Parathyroid adenoma (tissue), 2 donors: ENCODE data around the gene ARHGAP15.

Source experiments
- H2AFZ ChIP-seq: fragments of 300-600 bp; sonication (generic); one replicate; pipeline ENCODE4 v1.7.0; 2017; ENCODE audit warnings: antibody characterized with exemption, mild to moderate bottlenecking
- H3K27ac ChIP-seq: fragments of 300-600 bp; sonication (generic); one replicate; pipeline ENCODE4 v1.7.0; 2017
- H3K27me3 ChIP-seq: fragments of 300-600 bp; sonication (generic); one replicate; pipeline ENCODE4 v1.7.0; 2017; ENCODE audit warnings: low read length; ENCODE audit not compliant: control insufficient read depth, insufficient read depth
- H3K36me3 ChIP-seq: fragments of 300-600 bp; sonication (generic); one replicate; pipeline ENCODE4 v1.7.0; 2017; ENCODE audit warnings: low read length; ENCODE audit not compliant: control insufficient read depth, insufficient read depth
- H3K4me1 ChIP-seq: fragments of 300-600 bp; sonication (generic); one replicate; pipeline ENCODE4 v1.7.0; 2017; ENCODE audit warnings: control low read depth
- H3K4me2 ChIP-seq: fragments of 300-600 bp; sonication (generic); one replicate; pipeline ENCODE4 v1.7.0; 2017; ENCODE audit warnings: low read length
- H3K4me3 ChIP-seq: fragments of 300-600 bp; sonication (generic); one replicate; pipeline ENCODE4 v1.7.0; 2017; ENCODE audit warnings: low read depth, low read length
- H3K79me2 ChIP-seq: fragments of 300-600 bp; sonication (generic); one replicate; pipeline ENCODE4 v1.7.0; 2017; ENCODE audit warnings: control low read depth
- H3K9ac ChIP-seq: fragments of 300-600 bp; sonication (generic); one replicate; pipeline ENCODE4 v1.7.0; 2017; ENCODE audit warnings: mild to moderate bottlenecking
- H3K9me3 ChIP-seq: fragments of 300-600 bp; sonication (generic); one replicate; pipeline ENCODE4 v1.7.0; 2017; ENCODE audit warnings: low read length; ENCODE audit not compliant: control insufficient read depth
- TF ChIP-seq, protein P1 (sequence below): fragments of 300-600 bp; sonication (generic); IDR thresholded peaks from one replicate; pipeline ENCODE4 v1.7.0; 2017; ENCODE audit warnings: antibody characterized with exemption, mild to moderate bottlenecking
- donor health status: primary hyperparathyroidism.

The ARHGAP15 gene

DNA sequence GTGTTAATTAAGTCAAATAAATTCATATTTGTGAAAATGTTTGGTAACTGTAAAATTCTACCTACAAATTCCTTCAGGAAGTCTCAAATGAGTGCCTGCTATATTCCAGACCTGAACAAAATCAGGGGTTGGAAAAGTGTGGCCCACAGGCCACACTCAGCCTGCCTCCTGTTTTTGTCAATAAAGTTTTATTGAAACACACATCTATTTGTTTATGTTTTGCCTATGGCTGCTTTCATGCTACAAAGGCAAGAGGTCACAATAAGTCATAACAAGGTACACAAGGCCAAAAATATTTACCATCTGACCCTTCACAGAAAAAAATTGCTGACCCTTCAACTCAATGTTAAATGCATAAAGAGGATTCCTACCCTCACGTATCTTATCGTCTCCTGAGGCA, 581.7 kb downstream of the ARHGAP15 start:
- H3K9ac ChIP-seq: no peak overlapping the region
- H3K36me3 ChIP-seq: no peaks in the 10 kb centered on the region
- H3K27ac ChIP-seq: no peak overlapping the region
- no peak overlapping the region for H2AFZ ChIP-seq
- no peak overlapping the region for H3K4me3 ChIP-seq
- no peaks in the 10 kb centered on the region for H3K4me1 ChIP-seq
- no peaks in the 10 kb centered on the region for H3K79me2 ChIP-seq
- no peak overlapping the region for H3K4me2 ChIP-seq
- no peaks in the 10 kb centered on the region for H3K9me3 ChIP-seq
- TF ChIP-seq, protein P1, sequence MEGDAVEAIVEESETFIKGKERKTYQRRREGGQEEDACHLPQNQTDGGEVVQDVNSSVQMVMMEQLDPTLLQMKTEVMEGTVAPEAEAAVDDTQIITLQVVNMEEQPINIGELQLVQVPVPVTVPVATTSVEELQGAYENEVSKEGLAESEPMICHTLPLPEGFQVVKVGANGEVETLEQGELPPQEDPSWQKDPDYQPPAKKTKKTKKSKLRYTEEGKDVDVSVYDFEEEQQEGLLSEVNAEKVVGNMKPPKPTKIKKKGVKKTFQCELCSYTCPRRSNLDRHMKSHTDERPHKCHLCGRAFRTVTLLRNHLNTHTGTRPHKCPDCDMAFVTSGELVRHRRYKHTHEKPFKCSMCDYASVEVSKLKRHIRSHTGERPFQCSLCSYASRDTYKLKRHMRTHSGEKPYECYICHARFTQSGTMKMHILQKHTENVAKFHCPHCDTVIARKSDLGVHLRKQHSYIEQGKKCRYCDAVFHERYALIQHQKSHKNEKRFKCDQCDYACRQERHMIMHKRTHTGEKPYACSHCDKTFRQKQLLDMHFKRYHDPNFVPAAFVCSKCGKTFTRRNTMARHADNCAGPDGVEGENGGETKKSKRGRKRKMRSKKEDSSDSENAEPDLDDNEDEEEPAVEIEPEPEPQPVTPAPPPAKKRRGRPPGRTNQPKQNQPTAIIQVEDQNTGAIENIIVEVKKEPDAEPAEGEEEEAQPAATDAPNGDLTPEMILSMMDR: no peak
- H3K27me3 ChIP-seq: no peaks in the 10 kb centered on the region

DNA sequence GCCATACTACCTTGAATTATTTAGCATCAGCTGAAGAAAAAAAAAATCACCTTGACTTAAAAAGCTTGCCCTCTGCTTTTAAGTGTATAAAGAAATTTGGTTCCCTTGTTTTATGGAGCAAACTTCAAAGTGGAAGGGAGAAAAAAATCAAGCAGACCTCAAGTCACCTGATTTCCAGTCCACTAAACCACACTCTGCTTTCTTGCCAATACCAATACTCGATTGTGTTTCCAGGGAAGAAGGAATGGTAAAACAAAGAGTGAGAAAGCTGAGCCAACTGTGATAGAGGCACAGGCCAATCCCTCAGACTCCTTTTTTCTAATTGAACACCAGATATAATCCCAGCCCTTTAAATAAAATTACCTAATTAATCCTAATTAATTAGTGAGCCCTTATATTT, 587.3 kb downstream of the ARHGAP15 start:
- H3K27ac ChIP-seq: no peak overlapping the region
- TF ChIP-seq, protein P1: no peak
- H3K4me3 ChIP-seq: no peak overlapping the region

DNA sequence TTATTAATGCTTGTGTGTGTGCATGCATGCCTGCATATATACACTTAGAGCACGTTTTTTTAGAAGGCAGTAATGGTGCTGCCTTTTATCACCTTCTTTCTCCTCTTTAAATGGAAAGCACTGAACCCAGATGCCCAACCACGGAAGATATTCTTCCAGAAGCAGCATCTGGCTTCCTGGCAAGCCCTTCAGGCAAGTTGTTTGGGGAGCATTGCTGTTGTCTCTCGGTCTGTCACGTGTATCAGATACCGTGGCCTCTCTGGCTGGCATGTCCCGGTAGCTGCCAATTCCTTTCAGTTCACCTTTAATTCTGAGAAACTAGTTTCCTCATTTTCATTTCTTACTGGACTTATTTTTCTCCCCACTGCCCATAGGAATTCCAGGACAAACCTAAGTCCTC, 587.8 kb downstream of the ARHGAP15 start:
- peak overlapping the region; percentile 2 for H2AFZ ChIP-seq
- TF ChIP-seq, protein P1: no peak
- H3K4me3 ChIP-seq: no peak overlapping the region
- H3K36me3 ChIP-seq: no peaks in the 10 kb centered on the region
- H3K9ac ChIP-seq: no peak overlapping the region
- H3K9me3 ChIP-seq: no peaks in the 10 kb centered on the region
- no peak overlapping the region for H3K27ac ChIP-seq
- peak overlapping the region; percentile 23 for H3K4me2 ChIP-seq
- no peaks in the 10 kb centered on the region for H3K27me3 ChIP-seq
- no peaks in the 10 kb centered on the region for H3K4me1 ChIP-seq
- no peaks in the 10 kb centered on the region for H3K79me2 ChIP-seq

More for the DNA sequence above, 587.3 kb downstream of the ARHGAP15 start:
- H3K9ac ChIP-seq: no peak overlapping the region
- H3K36me3 ChIP-seq: no peaks in the 10 kb centered on the region
- no peaks in the 10 kb centered on the region for H3K4me1 ChIP-seq
- no peak overlapping the region for H3K4me2 ChIP-seq
- no peak overlapping the region for H2AFZ ChIP-seq
- no peaks in the 10 kb centered on the region for H3K79me2 ChIP-seq
- H3K9me3 ChIP-seq: no peaks in the 10 kb centered on the region
- no peaks in the 10 kb centered on the region for H3K27me3 ChIP-seq

DNA sequence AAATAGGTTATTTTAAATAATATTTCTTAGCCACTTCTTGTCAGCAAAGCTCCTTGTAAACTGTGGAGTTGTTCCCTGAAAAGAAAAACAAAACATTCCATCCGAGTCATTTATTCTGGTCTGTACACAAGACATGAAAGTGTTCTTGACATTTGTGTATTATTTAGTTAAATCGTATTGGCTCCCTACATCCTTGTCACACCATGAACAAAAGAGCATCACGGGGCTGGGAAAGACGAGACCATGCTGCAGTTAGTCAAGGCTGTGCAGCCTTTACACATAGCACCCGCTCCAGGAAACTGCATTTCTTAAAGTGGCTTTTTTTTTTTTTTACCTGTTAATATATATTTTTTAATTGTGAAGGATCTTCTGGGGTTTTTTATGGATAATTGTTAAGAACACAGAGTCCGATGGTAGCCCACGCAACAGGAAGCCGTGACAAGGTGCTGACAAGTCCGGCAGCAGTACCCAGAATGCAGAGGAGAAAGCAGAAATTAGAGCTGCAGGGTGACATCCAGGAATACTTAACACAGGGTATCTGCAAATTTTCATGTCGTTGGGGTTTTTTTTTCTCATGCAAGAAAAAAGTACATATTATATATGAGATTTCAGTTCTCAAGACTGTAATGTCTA, 588.4 kb downstream of the ARHGAP15 start:
- no peak overlapping the region for H3K9ac ChIP-seq
- no peak overlapping the region for H3K27ac ChIP-seq
- H3K4me1 ChIP-seq: no peaks in the 10 kb centered on the region
- H3K9me3 ChIP-seq: no peaks in the 10 kb centered on the region
- H3K79me2 ChIP-seq: no peaks in the 10 kb centered on the region
- no peak overlapping the region for H3K4me2 ChIP-seq
- H3K4me3 ChIP-seq: no peak overlapping the region
- peak overlapping the region; percentile 2 for H2AFZ ChIP-seq
- H3K36me3 ChIP-seq: no peaks in the 10 kb centered on the region
- TF ChIP-seq, protein P1: no peak
- no peaks in the 10 kb centered on the region for H3K27me3 ChIP-seq

DNA sequence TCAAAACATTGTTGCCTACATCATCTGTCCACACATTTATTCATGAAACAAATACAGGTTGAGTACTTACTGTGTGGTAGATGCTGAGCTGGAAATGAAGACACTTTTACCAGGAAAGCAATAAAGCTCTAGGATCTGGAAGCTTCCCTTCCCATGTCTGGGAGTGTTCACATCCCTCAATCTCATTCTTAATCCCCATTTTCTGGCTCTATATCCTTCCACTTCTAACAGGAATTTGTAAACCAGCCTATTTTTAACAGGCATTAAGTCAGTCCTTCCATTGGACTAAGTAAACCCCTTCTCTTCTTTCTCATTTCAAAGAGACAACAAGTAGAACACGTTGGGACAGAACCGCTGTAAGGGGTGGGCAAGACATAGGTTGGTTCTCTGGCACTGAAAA, 589.5 kb downstream of the ARHGAP15 start:
- TF ChIP-seq, protein P1: no peak
- no peak overlapping the region for H3K9ac ChIP-seq
- H3K4me2 ChIP-seq: no peak overlapping the region
- no peak overlapping the region for H3K27ac ChIP-seq
- H3K4me1 ChIP-seq: no peaks in the 10 kb centered on the region
- H3K79me2 ChIP-seq: no peaks in the 10 kb centered on the region
- H3K36me3 ChIP-seq: no peaks in the 10 kb centered on the region
- H2AFZ ChIP-seq: no peak overlapping the region
- H3K4me3 ChIP-seq: no peak overlapping the region
- no peaks in the 10 kb centered on the region for H3K27me3 ChIP-seq
- H3K9me3 ChIP-seq: no peaks in the 10 kb centered on the region
